ENCODE data around the gene ARHGAP11A. TPM values are rescaled to one million over a fixed set of nuclear protein-coding genes. Genes with fewer than 3 reads are reported as not detected.

Gene ARHGAP11A
- total and polyA plus RNA-seq, 10 of the 15 experiments (the other 5 are each of a cell fraction or from before 2014, with no cell fraction given) = 12.4 to 53.6 (median 36.5) TPM

GRCh38 chr15:32687556-32687955 lies 72.3 kb downstream of the ARHGAP11A start (continued):
- TF ChIP-seq ZBTB11 (CRISPR knock-in tag; IDR thresholded peaks at IDR 0.05) (no peak), ATF7 (IDR thresholded peaks at IDR 0.05; ENCODE audit: low read depth) (no peak), NR2F1 (conservative IDR thresholded peaks at IDR 0.05) (no peak)

- Histone ChIP-seq H3K27ac (ENCODE audit: control insufficient read depth, insufficient read depth) (no peak overlapping the region), H3K36me3 (ENCODE audit: control insufficient read depth in 2 of 2, insufficient read depth in 2 of 2, low read length in 1 of 2) (no peaks in the 10 kb centered on the region), H3K79me2 (ENCODE audit: control insufficient read depth, insufficient read depth, low read length) (no peaks in the 10 kb centered on the region), H4K20me1 (ENCODE audit: control insufficient read depth, insufficient read depth) (no peaks in the 10 kb centered on the region), H3K4me3 (no peak overlapping the region), H3K27me3 (replicated peaks in 1 of 2; ENCODE audit: control insufficient read depth in 2 of 2, insufficient read depth in 2 of 2, low read length in 1 of 2) (no peaks in the 10 kb centered on the region; a peak in 1 of 4 replicates), H2AFZ (ENCODE audit: control insufficient read depth, low read depth, low read length) (no peak overlapping the region), H3K4me2 (ENCODE audit: control insufficient read depth, insufficient read depth) (no peak overlapping the region), H3K9ac (ENCODE audit: control insufficient read depth, insufficient read depth, low read length) (no peak overlapping the region), H3K4me1 (ENCODE audit: control insufficient read depth, insufficient read depth, low read length) (peaks cover 3% of the 10 kb centered on the region; the same call in 1 of the 2 replicates), H3K9me3 (replicated peaks; ENCODE audit: control insufficient read depth, insufficient read depth, low read length) (no peaks in the 10 kb centered on the region)
- in situ Hi-C loops (cut with MboI) (no loop called here), intact Hi-C loops (cut with micrococcal nuclease; ENCODE audit: unreplicated experiment) (loop anchor here (10.0 kb wide), 1 partner anchor 57 kb away; no protein-coding TSS in a partner anchor)
- CTCF ChIA-PET = interaction anchor here (1.4 kb wide), 1 partner anchor 26 kb away, joined by 6 read pairs; no protein-coding TSS in a partner anchor
- no peak for TF ChIP-seq RCOR1 (conservative IDR thresholded peaks at IDR 0.05; ENCODE audit: low read depth, low read length)
- TF ChIP-seq TCF12 (IDR thresholded peaks at IDR 0.05; ENCODE audit: low read depth, low read length) = no peak
- TF ChIP-seq GATAD2B (conservative IDR thresholded peaks at IDR 0.05; ENCODE audit: low read depth) = no peak
- TF ChIP-seq ELK1 (IDR thresholded peaks at IDR 0.05; ENCODE audit: low read depth, low read length) = no peak
- no peak for TF ChIP-seq BCL3 (IDR thresholded peaks at IDR 0.05; ENCODE audit: borderline replicate concordance, insufficient read depth, low read depth, low read length, poor library complexity, severe bottlenecking)
- POLR2A ChIA-PET = no interaction called here
- no TSS peak for BruUV-seq (replicated peaks)
- SMC1A ChIA-PET (ENCODE audit: uncharacterized antibody, unreplicated experiment) = interaction anchor here (1.1 kb wide), 1 partner anchor 155 kb away, joined by 3 read pairs; no protein-coding TSS in a partner anchor
- 58% methylated on average over 2 of the region's 2 CpGs for WGBS (ENCODE audit: insufficient coverage, insufficient replicate concordance, low lambda C conversion rate, missing lambda C conversion rate)
- FAIRE-seq = no peak
- DNase-seq (ENCODE audit: low read depth, low spot score) = no peak
- RAD21 ChIA-PET (ENCODE audit: unreplicated experiment) = no interaction called here
- ATAC-seq = no peak
Observed at GRCh38 chr15:32688151-32688639, 72.9 kb downstream of the ARHGAP11A start.
